ENCODE results near the gene EPYC. TPM values are rescaled to one million over a fixed set of nuclear protein-coding genes. Genes with fewer than 3 reads are reported as not detected.

EPYC gene
- total RNA-seq, 1 donor from 2014 or later = not detected

- TF ChIP-seq CTCF (IDR thresholded peaks at IDR 0.05) = no peak
- Mint-ChIP-seq H3K9me3 (ENCODE audit: low read depth) (no peaks in the 10 kb centered on the region), H3K4me1 (ENCODE audit: low read depth) (peaks cover 3% of the 10 kb centered on the region), H3K4me3 (ENCODE audit: unreplicated experiment) (no peak overlapping the region), H3K36me3 (ENCODE audit: low read depth) (no peaks in the 10 kb centered on the region), H3K27ac (ENCODE audit: unreplicated experiment) (no peak overlapping the region), H3K27me3 (ENCODE audit: low read depth) (no peaks in the 10 kb centered on the region)
- no peak for DNase-seq (ENCODE audit: low spot score)
Observed at GRCh38 chr12:90954428-90954827, 50.3 kb downstream of the EPYC start.

GRCh38 chr12:90953956-90954421, 50.8 kb downstream of the EPYC start:
- no peaks in the 10 kb centered on the region for H3K9me3 Mint-ChIP-seq (ENCODE audit: low read depth)
- peak; percentile 36 for TF ChIP-seq CTCF (IDR thresholded peaks at IDR 0.05)
- H3K4me3 Mint-ChIP-seq (ENCODE audit: unreplicated experiment) = no peak overlapping the region
- H3K27me3 Mint-ChIP-seq (ENCODE audit: low read depth) = no peaks in the 10 kb centered on the region
- H3K27ac Mint-ChIP-seq (ENCODE audit: unreplicated experiment) = no peak overlapping the region
- no peak for DNase-seq (ENCODE audit: low spot score)
- H3K36me3 Mint-ChIP-seq (ENCODE audit: low read depth) = no peaks in the 10 kb centered on the region
- peaks cover under 1% of the 10 kb centered on the region for H3K4me1 Mint-ChIP-seq (ENCODE audit: low read depth)

GRCh38 chr12:90951432-90952105, 53.2 kb downstream of the EPYC start:
- no peak for DNase-seq (ENCODE audit: low spot score)
- TF ChIP-seq CTCF (IDR thresholded peaks at IDR 0.05) = no peak

GRCh38 chr12:90947869-90948268, 56.9 kb downstream of the EPYC start:
- no peak for TF ChIP-seq CTCF (IDR thresholded peaks at IDR 0.05)
- Mint-ChIP-seq H3K4me1 (ENCODE audit: low read depth) (no peaks in the 10 kb centered on the region), H3K9me3 (ENCODE audit: low read depth) (no peaks in the 10 kb centered on the region), H3K27me3 (ENCODE audit: low read depth) (no peaks in the 10 kb centered on the region), H3K4me3 (ENCODE audit: unreplicated experiment) (no peak overlapping the region), H3K36me3 (ENCODE audit: low read depth) (no peaks in the 10 kb centered on the region), H3K27ac (ENCODE audit: unreplicated experiment) (no peak overlapping the region)
- no peak for DNase-seq (ENCODE audit: low spot score)

More at GRCh38 chr12:90951432-90952105, 53.2 kb downstream of the EPYC start:
- Mint-ChIP-seq H3K4me1 (ENCODE audit: low read depth) (no peaks in the 10 kb centered on the region), H3K9me3 (ENCODE audit: low read depth) (no peaks in the 10 kb centered on the region), H3K27ac (ENCODE audit: unreplicated experiment) (no peak overlapping the region), H3K4me3 (ENCODE audit: unreplicated experiment) (no peak overlapping the region), H3K36me3 (ENCODE audit: low read depth) (no peaks in the 10 kb centered on the region), H3K27me3 (ENCODE audit: low read depth) (no peaks in the 10 kb centered on the region)

GRCh38 chr12:90945070-90945649, 59.6 kb downstream of the EPYC start:
- H3K36me3 Mint-ChIP-seq (ENCODE audit: low read depth) = no peaks in the 10 kb centered on the region
- H3K9me3 Mint-ChIP-seq (ENCODE audit: low read depth) = no peaks in the 10 kb centered on the region
- H3K4me1 Mint-ChIP-seq (ENCODE audit: low read depth) = no peaks in the 10 kb centered on the region
- peak; percentile 88 for TF ChIP-seq CTCF (IDR thresholded peaks at IDR 0.05)
- no peak overlapping the region for H3K4me3 Mint-ChIP-seq (ENCODE audit: unreplicated experiment)
- no peaks in the 10 kb centered on the region for H3K27me3 Mint-ChIP-seq (ENCODE audit: low read depth)
- no peak overlapping the region for H3K27ac Mint-ChIP-seq (ENCODE audit: unreplicated experiment)
- no peak for DNase-seq (ENCODE audit: low spot score)
